CD4-positive, CD25-positive, alpha-beta regulatory T cell (primary cell): Measurements from ENCODE around the gene MINAR1. TPM values are rescaled to one million over a fixed set of nuclear protein-coding genes. Genes with fewer than 3 reads are reported as not detected.
"Not testable (repeated sequence)": the region's sequence is repeated elsewhere in the genome, so short reads cannot be mapped to it uniquely, and the experiment has no call there.

ENCODE experiments used
- ATAC-seq, 2 donors: fragments of 150-1000 bp; cut with Tn5 transposase; one replicate each; pipeline ENCODE4 v1.10.0; 2021; ENCODE audit warnings: low read depth in 2 of 2, moderate number of reproducible peaks in 2 of 2, moderate library complexity in 1 of 2
- DNase-seq, 3 donors: peaks; one replicate each; pipeline versions ENCODE4 v3.0.0 to v3.0.0-alpha.2; 2012 to 2022; ENCODE audit warnings: mixed read lengths in 1 of 3
- H3K27ac ChIP-seq: one replicate; pipeline ENCODE4 v1.7.0; 2013; ENCODE audit warnings: mild to moderate bottlenecking, low read length; ENCODE audit not compliant: insufficient read depth, poor library complexity, severe bottlenecking
- H3K27me3 ChIP-seq: one replicate; pipeline ENCODE4 v1.7.0; 2013; ENCODE audit warnings: low read length; ENCODE audit not compliant: control insufficient read depth, insufficient read depth
- H3K36me3 ChIP-seq: one replicate; pipeline ENCODE4 v1.7.0; 2013; ENCODE audit warnings: mild to moderate bottlenecking, low read length, moderate library complexity; ENCODE audit not compliant: control insufficient read depth, insufficient read depth
- H3K4me1 ChIP-seq: 2 replicates; pipeline ENCODE4 v1.7.0; 2013; ENCODE audit warnings: mild to moderate bottlenecking, low read length; ENCODE audit not compliant: insufficient read depth, control insufficient read depth, poor library complexity, severe bottlenecking
- H3K4me3 ChIP-seq: one replicate; pipeline ENCODE4 v1.7.0; 2013; ENCODE audit warnings: low read depth, mild to moderate bottlenecking, low read length, moderate library complexity
- H3K9me3 ChIP-seq, 2 experiments: 1 replicate in 1 of 2; 2 replicates in 1 of 2; pipeline ENCODE4 v1.7.0; 2013; ENCODE audit warnings: low read length in 2 of 2, mild to moderate bottlenecking in 1 of 2, moderate library complexity in 1 of 2; ENCODE audit not compliant: control insufficient read depth in 2 of 2
- H3K27ac Mint-ChIP-seq, 3 donors: one replicate each; pipeline ENCODE4 v1.8.0; 2020 to 2022; ENCODE audit warnings: mild to moderate bottlenecking in 3 of 3, mixed read lengths in 3 of 3, moderate library complexity in 2 of 3
- H3K27me3 Mint-ChIP-seq: one replicate; pipeline ENCODE4 v1.8.0; 2022; ENCODE audit warnings: mild to moderate bottlenecking, mixed read lengths
- H3K36me3 Mint-ChIP-seq: one replicate; pipeline ENCODE4 v1.8.0; 2020; ENCODE audit warnings: mixed read lengths
- H3K4me1 Mint-ChIP-seq, 4 donors: one replicate each; pipeline ENCODE4 v1.8.0; 2020 to 2022; ENCODE audit warnings: mixed read lengths in 4 of 4, mild to moderate bottlenecking in 1 of 4
- H3K4me3 Mint-ChIP-seq, 4 donors: one replicate each; pipeline ENCODE4 v1.8.0; 2020 to 2022; ENCODE audit warnings: mild to moderate bottlenecking in 4 of 4, mixed read lengths in 4 of 4, moderate library complexity in 3 of 4
- H3K9me3 Mint-ChIP-seq, 7 donors: one replicate each; pipeline ENCODE4 v1.8.0; 2020 to 2022; ENCODE audit warnings: mixed read lengths in 7 of 7, mild to moderate bottlenecking in 3 of 7, moderate library complexity in 2 of 7
- polyA plus RNA-seq, 4 donors: library from polyadenylated mRNA; unstranded; fragments of 300-500 nt; fragmentation: Illumina TruSeq; gene quantifications; one replicate each; pipeline ENCODE4 v1.2.3, GENCODE V29; 2021
- total RNA-seq: library from RNA; stranded (reverse); gene quantifications from one replicate; pipeline ENCODE4 v1.2.3, GENCODE V29; 2022

Gene MINAR1
- total and polyA plus RNA-seq, 5 donors from 2014 or later = 0.02 to 0.42 (median 0.02) TPM; not detected in 2

DNA sequence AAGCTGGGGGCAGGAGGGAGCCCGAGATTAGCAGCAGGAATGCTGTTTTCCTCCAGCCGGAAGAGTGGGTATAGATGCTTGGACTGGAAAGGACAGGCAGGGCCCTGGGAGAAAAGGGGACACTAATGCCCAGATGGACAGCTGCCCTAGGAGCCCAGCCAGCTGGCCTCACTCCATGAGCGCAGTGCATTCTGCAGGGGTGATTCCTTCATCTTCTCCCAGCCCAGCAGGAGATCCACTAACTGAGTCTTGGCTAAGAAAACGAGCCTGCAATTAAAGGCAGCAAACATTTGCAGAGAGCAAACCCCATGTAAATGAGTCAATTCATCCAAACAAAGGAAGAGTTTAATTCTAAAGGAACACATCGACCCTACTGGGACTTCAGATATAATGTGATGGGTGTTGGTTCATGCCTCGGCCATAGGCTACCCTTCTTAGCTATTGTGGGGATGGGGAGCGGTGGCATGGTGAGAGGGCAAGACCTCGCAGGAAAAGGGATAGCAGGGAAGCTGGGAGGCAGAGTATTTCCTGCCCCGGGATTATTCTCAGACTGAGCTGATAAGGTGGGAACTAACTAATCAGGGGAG lies 13.3 kb upstream of the MINAR1 start:
- H3K4me1 ChIP-seq = no peaks in the 10 kb centered on the region
- Mint-ChIP-seq H3K27ac (no peak overlapping the region), H3K9me3 (peaks cover 0 to 2% (median 0%) of the 10 kb centered on the region in 7 donors), H3K27me3 (peaks cover 6% of the 10 kb centered on the region), H3K4me3 (no peak overlapping the region), H3K36me3 (peaks cover 5% of the 10 kb centered on the region), H3K4me1 (no peaks in the 10 kb centered on the region)
- no peak overlapping the region for H3K27ac ChIP-seq
- H3K9me3 ChIP-seq = no peaks in the 10 kb centered on the region
- DNase-seq = no peak
- no peak for ATAC-seq
- no peaks in the 10 kb centered on the region for H3K36me3 ChIP-seq
- H3K27me3 ChIP-seq = no peaks in the 10 kb centered on the region
- no peak overlapping the region for H3K4me3 ChIP-seq

DNA sequence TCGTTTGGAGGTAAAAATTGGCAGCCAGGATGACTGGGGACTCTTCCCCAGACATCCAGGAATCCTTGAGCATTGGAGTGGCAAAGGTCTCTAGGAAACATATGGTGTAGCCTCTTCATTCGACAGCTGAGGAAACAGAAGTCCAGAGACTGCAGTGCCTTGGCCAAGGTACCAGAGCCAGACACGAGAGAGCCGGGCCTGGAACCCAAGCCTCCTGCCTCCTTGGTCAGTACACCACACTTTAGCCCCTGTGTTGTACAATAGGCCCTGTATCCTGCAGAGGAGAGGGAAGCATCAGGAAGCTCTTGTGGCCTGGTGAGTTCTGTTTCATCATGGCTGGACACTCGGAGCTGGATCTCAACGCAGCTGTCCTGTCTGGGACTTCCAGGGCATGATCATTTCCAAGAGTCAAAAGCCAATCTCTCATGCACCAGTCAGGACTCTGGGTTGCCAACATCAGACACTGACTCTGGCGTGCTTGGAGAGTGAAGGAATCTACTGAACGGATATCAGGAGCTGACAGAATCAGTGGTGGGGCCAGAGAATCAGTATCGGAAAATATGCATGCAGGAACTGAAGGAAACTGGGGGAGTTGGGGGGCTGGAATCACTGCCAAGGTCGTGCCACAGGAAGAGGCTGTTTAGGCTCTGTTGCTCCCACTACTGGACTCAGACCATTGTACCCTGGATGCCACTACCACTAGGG lies 6.4 kb upstream of the MINAR1 start:
- Histone ChIP-seq H3K27ac (no peak overlapping the region), H3K4me1 (no peaks in the 10 kb centered on the region), H3K4me3 (no peak overlapping the region), H3K27me3 (peaks cover 11% of the 10 kb centered on the region), H3K9me3 (no peaks in the 10 kb centered on the region), H3K36me3 (no peaks in the 10 kb centered on the region)
- no peak overlapping the region for H3K4me3 Mint-ChIP-seq
- ATAC-seq (no peak), DNase-seq (no peak)
- peaks cover 5% of the 10 kb centered on the region for H3K36me3 Mint-ChIP-seq
- H3K27ac Mint-ChIP-seq = no peak overlapping the region
- H3K27me3 Mint-ChIP-seq = peaks cover 28% of the 10 kb centered on the region
- H3K9me3 Mint-ChIP-seq = peaks cover 0 to 4% (median 0%) of the 10 kb centered on the region in 7 donors
- H3K4me1 Mint-ChIP-seq = no peaks in the 10 kb centered on the region

DNA sequence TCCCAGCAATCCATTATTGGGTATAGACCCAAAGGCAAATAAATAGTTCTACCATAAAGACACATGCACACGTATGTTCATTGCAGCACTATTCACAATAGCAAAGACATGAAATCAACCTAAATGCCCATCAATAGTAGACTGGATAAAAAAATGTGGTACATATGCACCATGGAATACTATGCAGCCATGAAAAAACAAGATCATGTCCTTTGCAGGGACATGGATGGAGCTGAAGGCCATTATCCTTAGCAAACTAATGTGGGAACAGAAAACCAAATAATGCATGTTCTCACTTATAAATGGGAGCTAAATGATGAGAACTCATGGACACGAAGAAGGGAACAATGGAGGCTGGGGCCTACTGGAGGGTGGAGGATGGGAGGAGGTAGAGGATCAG lies 5.2 kb upstream of the MINAR1 start:
- H3K9me3 Mint-ChIP-seq = not testable (repeated sequence)
- peaks cover 36% of the 10 kb centered on the region for H3K27me3 Mint-ChIP-seq

DNA sequence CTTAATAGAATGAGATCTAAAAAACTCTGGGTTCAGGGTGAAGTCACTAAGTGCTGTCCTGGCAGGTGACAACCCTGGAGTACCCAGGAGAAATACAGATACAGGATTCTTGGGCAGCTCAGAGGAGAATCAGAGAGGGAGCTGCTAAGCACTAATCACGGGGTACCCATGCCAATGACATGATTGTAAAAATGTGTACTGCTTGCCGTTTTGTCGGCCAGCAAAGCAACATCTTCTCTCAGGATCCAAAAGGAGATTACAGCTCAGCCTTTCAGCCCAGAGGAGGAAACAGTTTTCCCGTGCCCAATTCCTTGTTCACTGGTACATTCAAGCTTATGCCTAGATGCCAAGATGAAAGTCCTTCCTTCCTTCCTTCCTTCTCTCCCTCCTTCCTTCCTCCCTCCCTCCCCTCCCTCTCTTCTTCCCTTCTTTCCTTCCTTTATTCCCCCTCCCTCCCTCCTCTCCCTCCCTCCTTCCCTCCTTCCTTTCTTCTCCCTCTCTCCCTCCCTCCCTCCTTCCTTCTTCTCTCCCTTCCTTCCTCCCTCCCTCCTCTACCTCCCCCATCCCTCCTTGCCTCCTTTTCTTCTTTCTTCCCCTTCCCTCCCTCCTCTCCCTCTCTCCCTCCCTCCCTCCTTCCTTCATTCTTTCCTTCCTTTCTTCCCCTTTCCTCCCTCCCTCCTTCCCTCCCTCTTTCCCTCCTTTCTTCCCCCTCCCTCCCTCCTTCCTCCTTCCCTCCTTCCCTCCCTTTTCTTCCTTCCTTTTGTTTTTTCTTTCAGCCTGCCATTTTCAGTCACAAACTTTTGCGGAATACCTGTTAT lies 4.1 kb upstream of the MINAR1 start:
- DNase-seq = no peak
- Mint-ChIP-seq H3K36me3 (no peaks in the 10 kb centered on the region), H3K27me3 (peaks cover 40% of the 10 kb centered on the region), H3K4me1 (peaks cover 0 to 5% (median under 1%) of the 10 kb centered on the region in 4 donors), H3K27ac (no peak overlapping the region), H3K4me3 (no peak overlapping the region), H3K9me3 (peaks cover 0 to 4% (median 0%) of the 10 kb centered on the region in 7 donors)
- H3K4me1 ChIP-seq = no peaks in the 10 kb centered on the region
- peaks cover 16% of the 10 kb centered on the region for H3K27me3 ChIP-seq
- H3K27ac ChIP-seq = no peak overlapping the region
- no peaks in the 10 kb centered on the region for H3K36me3 ChIP-seq
- ATAC-seq = no peak
- H3K4me3 ChIP-seq = no peak overlapping the region
- H3K9me3 ChIP-seq = no peaks in the 10 kb centered on the region

More for the DNA sequence above, 5.2 kb upstream of the MINAR1 start:
- not testable (repeated sequence) for ATAC-seq, DNase-seq, H3K36me3 ChIP-seq, H3K4me3 ChIP-seq, H3K4me3 Mint-ChIP-seq, H3K27ac ChIP-seq, H3K4me1 ChIP-seq, H3K4me1 Mint-ChIP-seq, H3K36me3 Mint-ChIP-seq, H3K27ac Mint-ChIP-seq, H3K9me3 ChIP-seq
- H3K27me3 ChIP-seq = peaks cover 13% of the 10 kb centered on the region

DNA sequence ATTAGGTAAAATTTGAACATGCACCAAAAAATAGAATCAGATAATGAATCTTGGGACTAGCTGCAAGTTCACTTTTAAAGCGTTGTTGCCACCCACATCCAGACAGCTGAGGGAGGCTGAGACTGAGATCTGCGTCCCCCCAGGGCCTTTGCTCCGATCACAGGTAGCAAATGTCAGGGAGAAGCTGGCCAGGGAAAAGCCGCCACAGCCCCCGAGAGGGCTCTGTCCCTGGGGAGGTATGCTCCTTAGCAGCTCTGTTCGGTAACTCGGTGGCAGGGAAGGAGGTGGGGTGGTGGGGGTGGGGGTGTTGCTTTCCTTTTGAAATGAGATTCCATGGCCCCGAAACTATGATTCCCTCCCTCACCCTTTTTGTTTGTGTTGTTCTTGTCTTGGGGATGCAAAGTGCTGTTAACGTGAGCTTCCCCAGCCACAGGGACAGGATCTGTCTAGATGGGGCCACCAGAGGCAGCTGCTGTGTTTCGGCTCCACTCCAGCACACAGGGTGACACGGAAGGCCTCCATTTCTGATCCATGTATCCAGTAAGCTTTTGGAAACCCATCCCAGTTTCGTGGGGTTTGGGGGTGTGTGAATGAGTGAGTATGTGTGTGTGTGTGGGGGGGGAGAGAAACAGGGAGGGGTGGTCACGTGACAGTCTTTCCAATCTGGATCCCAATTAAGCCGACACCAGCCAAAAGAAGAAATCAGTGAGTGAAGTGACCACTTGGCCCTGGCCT lies 1.1 kb upstream of the MINAR1 start:
- no peak overlapping the region for H3K27ac ChIP-seq
- peaks cover 0 to 5% (median under 1%) of the 10 kb centered on the region in 4 donors for H3K4me1 Mint-ChIP-seq
- H3K4me1 ChIP-seq = no peaks in the 10 kb centered on the region
- H3K9me3 Mint-ChIP-seq = peaks cover 0 to 2% (median 0%) of the 10 kb centered on the region in 7 donors
- H3K4me3 Mint-ChIP-seq = no peak overlapping the region
- no peak overlapping the region for H3K27ac Mint-ChIP-seq
- no peak overlapping the region for H3K4me3 ChIP-seq
- peaks cover 69% of the 10 kb centered on the region for H3K27me3 Mint-ChIP-seq
- DNase-seq (no peak), ATAC-seq (no peak)
- no peaks in the 10 kb centered on the region for H3K9me3 ChIP-seq
- H3K36me3 ChIP-seq = no peaks in the 10 kb centered on the region
- H3K27me3 ChIP-seq = peaks cover 31% of the 10 kb centered on the region
- H3K36me3 Mint-ChIP-seq = no peaks in the 10 kb centered on the region

DNA sequence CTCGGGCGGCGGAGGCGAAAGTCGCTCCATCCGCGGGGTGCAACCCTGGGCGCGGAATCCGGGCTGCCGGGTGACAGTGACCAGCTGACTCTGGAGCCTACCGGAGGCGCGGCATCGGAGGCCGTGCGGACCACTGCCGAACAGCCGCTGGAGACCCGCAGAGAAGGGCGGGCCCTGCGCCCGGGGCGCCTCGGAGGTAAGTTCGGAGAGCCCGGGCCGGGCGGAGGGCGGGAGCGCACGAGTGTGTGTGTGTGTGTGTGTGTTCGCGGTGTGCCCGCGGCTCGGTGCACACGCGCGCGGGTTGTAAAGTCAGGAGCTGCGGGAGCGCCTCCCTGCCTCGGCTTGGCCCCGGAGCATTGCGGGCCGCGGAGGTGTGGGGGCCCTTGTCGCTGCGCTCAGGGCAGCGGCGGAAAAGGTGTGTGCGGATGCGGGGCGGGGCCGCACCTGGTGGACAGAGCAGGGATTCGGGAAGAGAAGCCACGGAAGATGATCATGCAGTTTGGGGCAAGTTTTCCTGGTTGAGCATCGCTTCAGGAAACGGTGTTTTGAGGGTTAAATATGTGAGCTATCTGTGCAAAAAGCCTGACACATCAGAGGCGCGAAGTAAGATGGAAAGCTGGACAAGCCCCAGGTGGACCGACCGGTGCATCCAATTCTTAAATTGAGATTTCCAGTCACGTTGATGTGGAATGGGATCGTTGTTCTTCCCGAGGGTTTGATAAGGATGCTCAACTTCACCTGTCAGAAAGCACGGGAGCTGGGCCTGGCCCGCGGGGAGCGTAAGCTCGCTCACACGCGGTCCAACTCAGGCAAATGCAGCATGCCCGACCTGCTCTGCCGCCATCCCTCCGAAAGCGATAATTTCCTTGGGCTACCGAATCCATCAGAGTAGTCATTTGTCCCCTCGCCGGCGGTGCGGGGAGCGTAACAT lies 474 bp downstream of the MINAR1 start:
- Histone ChIP-seq H3K36me3 (no peaks in the 10 kb centered on the region), H3K9me3 (no peaks in the 10 kb centered on the region), H3K4me1 (no peaks in the 10 kb centered on the region), H3K27ac (no peak overlapping the region), H3K4me3 (no peak overlapping the region), H3K27me3 (peaks cover 31% of the 10 kb centered on the region)
- H3K4me1 Mint-ChIP-seq = peaks cover 0 to 5% (median under 1%) of the 10 kb centered on the region in 4 donors
- peaks cover 0 to 4% (median 0%) of the 10 kb centered on the region in 7 donors for H3K9me3 Mint-ChIP-seq
- DNase-seq (peak in 1 of 3 donors; percentile 5), ATAC-seq (no peak)
- H3K4me3 Mint-ChIP-seq = no peak overlapping the region
- peaks cover 74% of the 10 kb centered on the region for H3K27me3 Mint-ChIP-seq
- no peak overlapping the region for H3K27ac Mint-ChIP-seq
- no peaks in the 10 kb centered on the region for H3K36me3 Mint-ChIP-seq
